NCI-H1048 (cell line): ENCODE measurements around the gene RCAN3.
"Not testable (repeated sequence)": the region's sequence is repeated elsewhere in the genome, so short reads cannot be mapped to it uniquely, and the experiment has no call there.

Experiments used
- DNase-seq: peaks from one replicate; lab custom pipeline; 2025; lab: John Stamatoyannopoulos, UW

Gene RCAN3

DNA sequence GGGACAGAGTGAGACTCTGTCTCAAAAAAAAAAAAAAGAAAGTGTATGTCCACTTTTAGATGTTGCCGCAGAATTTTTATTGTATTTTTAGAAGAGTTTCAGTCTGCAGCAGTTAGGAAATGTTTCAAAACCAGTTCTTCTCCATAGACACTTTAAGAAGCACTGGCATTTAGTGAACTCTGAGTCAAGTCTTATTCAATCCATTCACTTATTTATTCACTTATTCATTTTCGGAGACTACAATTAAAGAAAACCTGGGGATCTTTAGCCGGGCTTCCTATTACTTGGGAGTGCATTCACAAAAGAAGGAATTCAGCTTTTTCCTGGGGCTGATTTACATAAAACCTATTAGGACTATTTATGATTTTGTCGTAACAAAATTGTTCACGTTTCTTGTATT lies 12.3 kb downstream of the RCAN3 start:
- DNase-seq, result no peak

DNA sequence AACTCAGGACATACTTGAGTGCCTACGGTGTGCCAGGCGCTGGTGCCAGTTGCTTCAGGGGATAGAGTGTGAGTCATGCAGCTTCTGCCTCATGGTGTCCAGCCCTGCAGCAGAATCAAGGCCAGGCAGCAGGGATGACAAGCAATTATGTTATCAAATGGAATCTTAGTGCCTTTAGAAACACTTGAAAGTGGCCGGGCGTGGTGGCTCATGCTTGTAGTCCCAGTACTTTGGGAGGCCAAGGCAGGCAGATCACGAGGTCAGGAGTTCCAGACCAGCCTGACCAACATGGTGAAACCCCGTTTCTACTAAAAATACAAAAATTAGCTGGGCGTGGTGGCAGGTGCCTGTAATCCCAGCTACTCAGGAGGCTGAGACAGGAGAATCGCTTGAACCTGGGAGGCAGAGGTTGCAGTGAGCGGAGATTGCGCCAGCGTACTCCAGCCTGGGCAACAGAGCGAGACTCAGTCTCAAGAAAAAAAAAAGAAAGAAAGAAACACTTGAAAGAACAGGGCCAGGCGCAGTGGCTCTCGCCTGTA lies 13.1 kb downstream of the RCAN3 start:
- DNase-seq, result not testable (repeated sequence)

DNA sequence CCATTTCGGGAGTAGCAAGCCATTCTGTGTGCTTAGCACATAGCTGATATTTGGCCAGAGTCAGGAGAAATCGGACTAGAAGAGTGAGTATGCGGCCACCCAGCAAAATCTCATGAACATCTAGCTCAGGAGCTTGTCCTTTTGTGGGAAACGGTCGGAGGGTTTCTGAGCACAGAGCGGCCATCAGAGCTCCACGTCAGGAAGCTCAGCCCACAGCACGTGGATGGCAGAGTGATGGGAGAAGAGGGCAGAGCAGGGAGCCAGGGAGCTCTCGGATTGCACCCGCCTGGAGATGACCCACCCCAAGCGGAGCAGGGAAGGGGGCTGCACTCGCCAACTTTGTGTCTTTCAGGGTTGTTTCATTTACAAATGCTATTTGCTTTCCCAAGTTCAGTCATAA lies 13.9 kb downstream of the RCAN3 start:
- no peak for DNase-seq

DNA sequence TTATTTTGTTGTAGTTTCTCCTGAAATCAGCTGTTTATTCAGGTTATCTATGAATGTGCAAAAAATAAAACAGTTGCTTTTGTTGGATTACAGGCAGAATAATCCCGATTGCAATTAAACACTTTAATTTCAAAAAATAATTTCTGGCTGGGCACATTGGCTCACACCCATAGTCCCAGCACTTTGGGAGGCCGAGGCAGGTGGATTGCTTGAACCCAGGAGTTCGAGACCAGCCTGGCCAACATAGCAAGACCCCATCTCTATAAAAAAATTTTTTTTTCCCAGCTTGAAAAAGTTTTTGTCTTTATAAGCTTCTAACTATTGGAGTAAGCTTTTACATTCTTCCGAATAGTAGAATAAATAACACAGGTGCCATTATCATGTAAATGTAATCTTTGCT lies 15.3 kb downstream of the RCAN3 start:
- no peak for DNase-seq

DNA sequence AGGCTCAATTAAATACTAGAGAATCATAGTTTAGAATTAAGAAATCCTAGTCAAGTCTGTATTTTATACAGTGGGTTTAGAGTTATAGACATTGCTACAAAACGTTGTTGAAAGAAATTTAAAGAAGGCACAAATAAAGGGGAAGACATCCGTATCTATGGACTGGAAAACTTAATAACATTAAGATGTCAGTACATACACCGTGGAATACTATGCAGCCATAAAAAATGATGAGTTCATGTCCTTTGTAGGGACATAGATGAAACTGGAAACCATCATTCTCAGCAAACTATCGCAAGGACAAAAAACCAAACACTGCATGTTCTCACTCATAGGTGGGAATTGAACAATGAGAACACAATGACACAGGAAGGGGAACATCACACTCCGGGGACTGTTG lies 17.6 kb downstream of the RCAN3 start:
- not testable (repeated sequence) for DNase-seq

DNA sequence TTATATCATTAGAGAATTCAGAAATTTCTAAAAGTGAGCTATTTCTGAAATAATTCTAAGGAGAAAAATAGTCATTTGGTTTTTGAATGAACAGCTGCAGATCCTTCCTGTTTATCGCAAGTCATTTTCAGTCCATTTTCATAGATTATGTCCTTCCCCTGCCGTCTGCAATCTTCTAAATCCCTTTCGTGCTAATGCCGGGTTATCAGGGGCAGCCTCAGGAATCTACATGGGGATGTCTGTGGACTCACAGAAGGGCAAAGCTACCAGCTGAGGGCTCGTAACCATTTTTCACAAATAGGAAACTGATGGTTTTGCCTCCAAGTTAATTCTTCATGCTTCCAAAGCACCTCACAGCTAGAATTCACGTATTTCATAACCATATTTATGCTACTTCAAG lies 23.0 kb downstream of the RCAN3 start:
- DNase-seq, result no peak

DNA sequence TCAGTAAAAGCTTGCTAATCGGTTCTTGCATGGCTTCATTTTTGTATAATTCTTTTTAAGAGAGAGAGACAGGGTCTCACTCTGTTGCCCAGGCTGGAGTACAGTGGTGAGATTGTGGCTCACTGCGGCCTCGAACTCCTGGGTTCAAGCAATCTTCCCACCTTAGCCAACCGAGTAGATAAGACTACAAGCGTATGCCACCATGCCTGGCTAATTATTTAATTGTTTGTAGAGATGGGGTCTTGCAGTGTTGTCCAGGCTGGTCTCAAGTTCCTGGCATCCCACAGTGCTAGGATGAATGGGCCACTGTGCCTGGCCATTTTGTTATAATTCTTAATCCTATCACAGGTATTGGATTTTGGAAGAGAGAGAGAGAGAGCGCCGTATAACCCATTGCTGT lies 23.4 kb downstream of the RCAN3 start:
- DNase-seq, result no peak

DNA sequence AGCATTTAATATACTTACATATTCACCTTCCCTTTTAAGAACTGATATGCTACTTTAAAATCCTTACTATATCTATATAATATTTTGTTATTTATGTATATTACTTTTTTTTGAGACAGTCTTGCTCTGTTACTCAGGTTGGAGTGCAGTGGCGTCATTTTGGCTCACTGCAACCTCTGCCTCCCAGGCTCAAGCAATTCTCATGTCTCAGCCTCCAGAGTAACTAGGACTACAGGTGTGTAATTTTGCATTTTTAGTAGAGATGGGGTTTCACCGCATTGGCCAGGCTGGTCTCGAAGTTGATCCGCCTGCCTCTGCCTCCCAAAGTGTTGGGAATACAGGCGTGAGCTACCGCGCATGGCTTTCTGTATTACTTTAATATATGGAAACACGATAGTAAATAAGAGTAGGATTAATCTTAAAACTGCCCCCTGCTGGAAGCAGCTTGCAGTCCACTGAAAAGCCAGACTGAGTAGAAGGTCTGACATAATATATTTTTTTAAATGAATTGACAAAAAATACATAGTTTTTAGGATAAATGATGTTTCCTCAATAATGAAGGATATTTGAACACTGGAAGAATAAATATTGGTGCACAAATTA lies 24.4 kb downstream of the RCAN3 start:
- no peak for DNase-seq

DNA sequence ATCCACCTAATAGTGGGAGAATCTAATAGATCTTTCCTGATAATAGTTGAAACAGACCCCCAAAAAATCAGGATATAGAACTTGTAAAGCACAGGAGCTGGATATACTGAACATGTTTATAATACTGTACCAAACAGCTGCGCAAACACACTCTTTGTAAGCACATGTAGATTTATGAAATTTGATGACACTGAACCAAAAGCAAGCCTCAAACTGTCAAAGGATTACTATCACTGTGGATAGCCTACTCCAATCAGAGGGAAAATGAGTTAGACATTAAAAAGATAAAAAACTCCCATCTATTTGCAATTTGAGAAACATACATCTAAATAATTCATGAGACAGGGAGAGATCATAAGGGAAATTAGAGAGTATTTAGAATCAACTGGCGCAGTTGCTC lies 26.1 kb downstream of the RCAN3 start:
- DNase-seq, result no peak

DNA sequence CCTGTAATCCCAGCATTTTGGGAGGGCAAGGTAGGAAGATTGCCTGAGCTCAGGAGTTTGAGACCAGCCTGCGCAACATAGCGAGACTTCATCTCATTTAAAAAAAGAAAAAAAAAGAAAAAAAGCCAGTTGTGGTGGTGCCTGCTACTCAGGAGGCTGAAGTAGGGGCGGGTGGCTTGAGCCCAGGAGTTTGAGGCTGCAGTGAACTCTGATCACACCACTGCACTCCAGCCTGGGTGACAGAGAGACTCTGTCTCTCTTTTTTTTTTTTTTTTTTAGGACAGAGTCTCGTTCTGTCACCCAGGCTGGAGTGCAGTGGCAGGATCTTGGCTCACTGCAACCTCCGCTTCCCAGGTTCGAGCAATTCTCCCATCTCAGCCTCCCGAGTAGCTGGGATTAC lies 26.7 kb downstream of the RCAN3 start:
- not testable (repeated sequence) for DNase-seq

DNA sequence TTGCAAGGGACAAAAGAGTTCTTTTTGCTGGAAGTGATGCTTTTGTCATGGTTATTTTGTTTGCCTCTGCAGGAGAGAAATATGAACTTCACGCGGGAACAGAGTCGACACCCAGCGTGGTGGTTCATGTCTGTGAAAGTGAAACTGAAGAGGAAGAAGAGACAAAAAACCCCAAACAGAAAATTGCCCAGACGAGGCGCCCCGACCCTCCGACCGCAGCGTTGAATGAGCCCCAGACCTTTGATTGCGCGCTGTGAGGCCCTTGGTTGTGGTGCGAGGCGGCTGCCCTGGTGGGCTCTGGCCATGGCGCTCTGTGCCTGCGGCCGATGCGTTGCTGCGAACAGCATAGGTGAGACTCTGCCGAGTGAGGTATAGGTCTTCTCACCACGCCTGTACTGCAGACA lies 32.4 kb downstream of the RCAN3 start:
- DNase-seq, result no peak

DNA sequence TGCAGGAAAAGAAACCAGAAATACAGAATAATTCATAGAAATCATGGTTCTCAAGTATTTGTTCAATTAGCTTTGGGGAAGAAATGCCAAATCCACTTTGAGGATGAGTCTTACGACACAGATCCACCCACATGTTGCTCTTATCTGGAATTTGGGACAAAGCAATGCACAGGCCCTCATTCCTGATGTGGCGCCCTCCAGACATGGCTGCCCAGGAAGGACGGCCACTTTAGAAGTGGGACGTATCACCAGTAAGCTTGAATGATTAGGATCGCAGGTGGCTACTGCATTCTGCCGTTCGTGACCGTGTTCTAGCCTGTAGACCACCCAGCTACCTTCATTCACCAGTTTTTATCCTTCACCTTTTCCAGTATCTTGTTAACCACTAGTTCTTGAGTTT lies 33.1 kb downstream of the RCAN3 start:
- DNase-seq, result no peak

DNA sequence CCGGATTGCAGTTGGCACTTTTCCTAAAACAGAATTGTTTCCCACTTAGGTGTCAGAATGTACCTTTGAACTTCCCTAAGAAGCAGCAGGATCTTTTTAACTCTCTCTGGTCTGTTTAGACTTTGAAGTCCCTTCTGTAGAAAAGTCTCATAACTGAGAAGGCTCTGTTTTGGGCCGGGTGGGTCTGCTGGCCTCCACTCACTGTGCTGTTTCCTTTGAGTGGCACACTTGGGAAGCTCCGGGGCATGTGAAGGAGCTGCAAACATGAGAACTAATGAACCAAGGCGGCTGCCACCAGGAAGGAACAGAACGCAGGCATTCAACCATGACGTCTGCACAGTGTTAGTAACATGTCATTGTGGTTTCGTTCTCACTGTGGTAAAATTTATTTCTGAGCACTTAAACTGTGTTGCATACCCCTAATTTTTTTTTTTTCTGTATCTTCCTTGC lies 33.8 kb downstream of the RCAN3 start:
- no peak for DNase-seq

DNA sequence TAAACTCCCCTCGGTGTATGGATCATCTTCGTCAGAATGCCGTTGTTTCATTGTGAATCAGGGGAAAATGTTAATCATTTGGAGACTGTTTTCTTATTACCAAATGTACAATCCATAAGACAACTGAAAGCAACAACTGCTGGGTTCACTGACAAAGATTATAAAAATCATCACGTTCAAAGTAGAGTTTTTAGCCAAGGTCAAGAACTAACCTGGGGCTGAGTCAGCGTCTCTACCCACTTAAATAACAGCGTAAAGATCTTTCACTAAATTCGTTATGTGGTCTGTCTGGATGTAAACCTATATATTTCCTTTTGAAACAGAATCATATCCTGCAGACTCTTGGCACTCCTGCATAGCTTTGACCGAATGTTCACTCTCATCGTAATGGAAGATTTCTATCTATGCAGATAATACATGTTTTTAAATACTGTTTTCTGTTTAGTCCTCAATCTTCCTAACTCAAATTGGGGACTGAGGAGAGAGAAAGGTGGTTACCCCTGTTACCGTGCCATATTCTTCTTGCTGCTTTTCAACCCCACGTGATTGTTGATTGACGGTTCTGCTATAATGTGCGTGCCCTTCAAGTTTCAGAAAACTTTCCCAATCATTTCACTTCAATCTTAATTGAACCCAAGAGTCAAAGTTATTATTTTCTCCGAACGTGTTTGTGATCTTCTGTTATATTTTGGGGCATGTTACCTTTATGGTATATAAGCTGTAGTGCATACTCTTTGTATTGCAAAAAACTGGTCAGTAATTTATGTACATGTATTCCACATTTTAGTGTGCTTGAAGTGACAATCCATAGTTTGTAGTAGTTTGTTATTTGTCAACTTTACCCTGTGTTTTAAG lies 37.6 kb downstream of the RCAN3 start:
- no peak for DNase-seq

DNA sequence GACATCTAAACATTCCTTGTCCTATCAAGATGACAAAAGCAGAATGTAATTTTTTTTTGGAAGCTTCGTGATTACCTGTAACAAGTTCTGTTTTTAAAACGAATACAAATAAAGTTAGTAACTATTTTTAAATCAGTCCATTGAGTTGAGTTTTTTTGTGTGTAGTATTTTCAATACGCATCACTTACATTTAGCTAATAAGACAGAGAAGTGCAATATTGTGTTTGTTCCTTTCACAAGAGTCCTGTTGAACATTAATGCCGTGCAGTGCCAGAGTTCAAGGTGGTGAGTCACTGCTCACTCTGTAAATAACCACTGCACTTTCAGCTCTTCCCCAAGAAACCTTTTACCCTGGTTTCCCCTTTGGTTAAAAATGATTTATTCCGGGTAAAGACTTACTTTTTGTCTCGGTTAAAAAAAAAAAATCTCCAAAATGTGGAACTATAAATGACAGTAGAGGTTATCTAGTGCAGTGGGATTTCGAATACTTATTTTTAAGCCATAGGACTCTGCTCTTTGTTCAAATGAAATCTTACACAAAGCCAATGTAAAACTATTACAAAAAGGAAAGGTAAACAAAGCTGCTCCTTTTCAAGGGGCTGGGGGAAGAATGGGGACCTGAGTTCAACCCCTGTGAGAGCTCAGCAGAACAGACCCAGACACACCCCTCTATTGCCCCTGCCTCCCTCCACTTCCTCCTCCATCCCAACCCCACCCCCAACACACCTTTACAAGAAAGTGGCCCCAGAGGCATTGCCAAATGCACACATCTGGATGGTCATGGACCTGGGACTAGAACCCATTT lies 38.5 kb downstream of the RCAN3 start:
- DNase-seq, result no peak

DNA sequence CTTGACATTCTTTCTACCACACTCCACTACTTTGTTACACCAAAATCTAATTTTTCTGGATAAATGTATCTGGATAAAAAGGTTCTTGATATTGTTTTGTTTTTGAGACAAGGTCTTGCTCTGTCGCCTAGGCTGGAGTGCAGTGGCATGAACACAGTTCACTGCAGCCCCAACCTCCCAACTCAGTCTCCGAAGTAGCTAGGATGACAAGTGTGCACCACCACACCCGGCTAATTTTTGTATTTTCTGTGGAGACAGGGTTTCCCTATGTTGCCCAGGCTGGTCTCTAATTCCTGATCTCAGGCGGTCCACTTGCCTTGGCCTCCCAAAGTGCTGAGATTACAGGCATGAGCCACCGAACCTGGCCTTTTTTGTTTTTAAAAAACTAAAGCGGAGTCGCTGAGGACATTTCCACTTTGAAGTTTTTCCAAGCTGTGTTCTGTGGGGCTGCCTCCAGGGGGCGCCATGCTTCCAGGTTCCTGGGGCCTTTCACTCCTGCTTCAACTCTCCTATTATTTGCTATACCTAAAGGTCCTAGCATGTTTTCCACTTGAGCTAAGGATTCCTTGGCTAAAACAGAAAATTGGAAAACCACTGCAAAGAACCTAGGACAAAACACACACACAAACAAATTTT lies 39.2 kb downstream of the RCAN3 start:
- DNase-seq, result no peak

DNA sequence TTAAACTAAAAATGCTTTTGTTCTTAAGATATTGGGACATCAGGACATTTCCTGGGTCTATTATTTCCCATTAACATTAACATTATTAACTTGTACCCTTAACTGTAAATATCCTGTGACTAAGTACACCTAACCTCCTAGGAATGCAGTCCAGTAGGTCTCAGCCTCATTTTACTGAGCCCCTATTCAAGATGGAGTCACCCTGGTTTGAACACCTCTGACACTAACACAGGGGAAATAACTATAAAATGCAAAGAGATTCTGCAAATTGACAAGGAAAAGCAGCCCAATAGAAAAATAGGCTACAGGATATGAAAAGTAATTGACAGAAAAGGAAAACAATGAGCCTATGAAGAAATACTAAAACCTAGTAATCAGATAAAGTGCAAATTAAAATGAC lies 41.6 kb downstream of the RCAN3 start:
- DNase-seq, result no peak

DNA sequence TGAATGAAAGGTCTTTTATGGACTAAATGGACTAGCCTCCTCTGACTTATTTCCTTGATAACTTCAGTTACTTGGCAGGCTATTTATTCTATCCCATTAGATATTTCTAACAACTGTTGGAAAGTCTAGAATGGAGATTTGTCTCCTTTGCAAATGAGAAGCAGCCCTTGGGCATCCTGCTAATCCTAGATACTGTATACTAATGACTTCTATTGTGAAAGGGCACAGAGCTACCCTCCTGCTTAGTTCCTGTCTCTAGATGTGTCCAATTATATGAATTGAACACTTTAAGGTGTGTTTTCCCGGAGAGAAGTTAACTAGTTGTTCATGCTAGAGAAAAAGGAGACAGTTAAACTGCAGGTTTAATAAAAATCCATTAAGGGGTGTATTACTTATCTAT lies 43.0 kb downstream of the RCAN3 start:
- DNase-seq, result no peak

DNA sequence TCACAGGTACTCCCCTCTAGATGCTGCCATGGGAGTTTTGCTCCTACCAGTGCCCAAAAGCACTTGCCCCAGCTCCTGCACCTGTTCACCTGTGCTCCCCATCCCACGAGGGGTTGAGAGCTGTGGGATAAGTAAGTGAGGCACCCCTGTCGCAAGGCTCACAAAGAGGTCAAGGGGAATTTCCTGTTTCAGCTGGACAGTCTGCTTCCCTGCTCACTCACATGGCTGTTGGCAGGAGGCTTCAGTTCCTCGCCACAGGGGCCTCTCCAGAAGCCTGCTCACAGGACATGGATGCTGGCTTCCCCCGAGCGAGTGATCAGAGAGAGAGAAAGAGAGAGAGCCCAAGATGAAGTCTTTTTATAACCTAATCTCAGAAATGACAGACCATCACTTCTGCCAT lies 44.6 kb downstream of the RCAN3 start:
- no peak for DNase-seq

DNA sequence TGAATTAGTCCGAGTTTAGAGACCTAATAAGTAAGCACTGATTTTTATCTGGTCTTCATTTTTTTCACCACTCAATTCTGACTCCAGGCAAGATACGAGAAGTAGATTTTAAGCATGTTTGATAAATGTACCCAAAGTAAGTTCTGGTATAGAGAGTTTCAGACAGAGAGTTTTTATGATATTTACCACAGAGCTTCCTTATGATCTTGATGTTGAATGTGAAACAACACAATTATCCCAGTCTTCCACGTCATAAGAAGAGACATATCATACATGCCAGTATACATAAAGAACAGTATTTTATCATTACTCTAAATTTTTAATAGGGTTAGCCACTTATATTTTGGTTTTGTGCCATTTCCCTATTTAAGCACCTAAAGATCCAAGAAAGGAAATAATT lies 45.4 kb downstream of the RCAN3 start:
- no peak for DNase-seq

DNA sequence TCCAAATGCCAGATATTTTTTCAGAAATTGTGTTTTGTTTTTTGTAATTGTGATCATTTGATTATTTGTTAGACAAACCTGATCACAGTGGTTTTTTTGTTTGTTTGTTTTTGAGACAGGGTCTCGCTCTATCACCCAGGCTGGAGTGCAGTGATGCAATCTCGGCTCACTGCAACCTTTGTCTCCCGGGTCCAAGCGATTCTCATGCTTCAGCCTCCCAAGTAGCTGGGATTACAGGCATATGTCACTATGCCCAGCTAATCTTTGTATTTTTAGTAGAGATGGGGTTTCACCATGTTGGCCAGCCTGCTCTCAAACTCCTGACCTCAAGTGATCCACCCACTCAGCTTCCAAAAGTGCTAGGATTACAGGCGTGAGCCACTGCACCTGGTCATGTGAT lies 46.6 kb downstream of the RCAN3 start:
- DNase-seq, result not testable (repeated sequence)

DNA sequence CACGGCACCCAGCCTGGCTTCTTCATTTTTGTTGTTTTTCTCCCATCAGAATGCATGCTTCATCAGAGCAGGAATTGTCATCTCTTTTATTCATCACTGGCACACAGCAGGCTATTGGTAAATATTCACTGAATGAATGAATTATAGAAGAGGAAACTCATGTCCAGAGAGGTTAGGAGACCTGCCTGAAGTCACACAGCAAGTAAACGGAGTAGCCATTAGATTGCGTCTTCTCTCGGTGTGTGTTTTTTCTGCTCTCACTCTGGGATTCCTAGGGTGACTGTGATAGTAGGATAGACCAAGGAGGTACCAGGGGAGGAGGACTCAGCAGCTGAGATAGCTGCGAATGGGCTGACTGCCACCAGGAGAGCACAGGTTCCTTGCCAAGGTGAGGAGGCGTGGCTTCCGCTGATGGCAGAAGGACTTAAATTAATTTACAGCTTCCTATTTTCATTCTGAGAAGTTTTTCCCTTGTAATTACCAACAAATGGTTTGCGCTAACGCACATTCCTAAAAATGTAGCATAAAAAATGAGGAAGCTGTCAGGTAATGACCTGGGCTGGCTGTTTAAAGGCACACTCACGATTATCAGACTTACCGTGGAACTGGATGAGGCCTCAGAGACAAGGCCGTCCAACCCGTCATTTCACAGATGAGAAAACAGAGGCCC lies 48.8 kb downstream of the RCAN3 start:
- no peak for DNase-seq
